ENCODE results near the gene LIMK1. TPM values are rescaled to one million over a fixed set of nuclear protein-coding genes. Genes with fewer than 3 reads are reported as not detected.
A peak's percentile ranks its signal among the peaks of the same experiment; 100 is the strongest.

LIMK1 gene
- total RNA-seq, 1 donor from 2014 or later = 51.0 TPM

GRCh38 chr7:74056096-74056915 is 27.3 kb upstream of the LIMK1 start:
- Mint-ChIP-seq H3K36me3 (ENCODE audit: low read depth, unreplicated experiment) (peaks cover 24% of the 10 kb centered on the region), H3K9me3 (ENCODE audit: unreplicated experiment) (no peaks in the 10 kb centered on the region), H3K4me3 (ENCODE audit: unreplicated experiment) (no peak overlapping the region), H3K27me3 (ENCODE audit: unreplicated experiment) (peaks cover 4% of the 10 kb centered on the region), H3K4me1 (ENCODE audit: unreplicated experiment) (no peaks in the 10 kb centered on the region), H3K27ac (ENCODE audit: unreplicated experiment) (no peak overlapping the region)
- TF ChIP-seq CTCF (IDR thresholded peaks at IDR 0.05; ENCODE audit: unreplicated experiment) = no peak
- DNase-seq (ENCODE audit: low spot score) = no peak

GRCh38 chr7:74057216-74057925 is 26.2 kb upstream of the LIMK1 start:
- H3K27ac Mint-ChIP-seq (ENCODE audit: unreplicated experiment) = no peak overlapping the region
- H3K4me3 Mint-ChIP-seq (ENCODE audit: unreplicated experiment) = no peak overlapping the region
- no peak for TF ChIP-seq CTCF (IDR thresholded peaks at IDR 0.05; ENCODE audit: unreplicated experiment)
- H3K9me3 Mint-ChIP-seq (ENCODE audit: unreplicated experiment) = no peaks in the 10 kb centered on the region
- no peak for DNase-seq (ENCODE audit: low spot score)
- no peaks in the 10 kb centered on the region for H3K4me1 Mint-ChIP-seq (ENCODE audit: unreplicated experiment)
- H3K36me3 Mint-ChIP-seq (ENCODE audit: low read depth, unreplicated experiment) = peaks cover 22% of the 10 kb centered on the region
- peaks cover 4% of the 10 kb centered on the region for H3K27me3 Mint-ChIP-seq (ENCODE audit: unreplicated experiment)

DNA sequence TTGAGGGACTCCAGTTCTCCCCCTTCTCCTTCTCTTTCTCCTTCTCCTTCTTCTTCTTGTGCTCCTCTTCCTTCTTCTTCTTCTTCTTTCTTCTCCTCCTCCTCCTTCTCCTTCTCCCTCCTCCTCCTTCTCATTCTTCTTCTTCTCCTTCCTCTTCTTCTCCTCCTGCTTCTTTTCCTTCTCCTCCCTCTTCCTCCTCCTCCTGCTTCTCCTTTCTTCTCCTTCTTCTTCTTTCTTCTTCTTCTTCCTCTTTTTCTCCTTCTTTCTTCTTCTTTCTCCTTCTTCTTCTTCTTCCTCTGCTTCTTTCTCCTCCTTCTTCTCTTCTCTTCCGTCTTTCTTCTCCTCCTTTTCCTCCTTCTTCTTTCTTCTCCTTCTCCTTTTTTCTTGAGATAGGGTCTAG is 25.6 kb upstream of the LIMK1 start:
- Mint-ChIP-seq H3K27me3 (ENCODE audit: unreplicated experiment) (peaks cover 4% of the 10 kb centered on the region), H3K27ac (ENCODE audit: unreplicated experiment) (no peak overlapping the region), H3K9me3 (ENCODE audit: unreplicated experiment) (no peaks in the 10 kb centered on the region), H3K4me1 (ENCODE audit: unreplicated experiment) (no peaks in the 10 kb centered on the region), H3K36me3 (ENCODE audit: low read depth, unreplicated experiment) (peaks cover 20% of the 10 kb centered on the region), H3K4me3 (ENCODE audit: unreplicated experiment) (peak overlapping the region; percentile 31)
- no peak for TF ChIP-seq CTCF (IDR thresholded peaks at IDR 0.05; ENCODE audit: unreplicated experiment)
- no peak for DNase-seq (ENCODE audit: low spot score)

DNA sequence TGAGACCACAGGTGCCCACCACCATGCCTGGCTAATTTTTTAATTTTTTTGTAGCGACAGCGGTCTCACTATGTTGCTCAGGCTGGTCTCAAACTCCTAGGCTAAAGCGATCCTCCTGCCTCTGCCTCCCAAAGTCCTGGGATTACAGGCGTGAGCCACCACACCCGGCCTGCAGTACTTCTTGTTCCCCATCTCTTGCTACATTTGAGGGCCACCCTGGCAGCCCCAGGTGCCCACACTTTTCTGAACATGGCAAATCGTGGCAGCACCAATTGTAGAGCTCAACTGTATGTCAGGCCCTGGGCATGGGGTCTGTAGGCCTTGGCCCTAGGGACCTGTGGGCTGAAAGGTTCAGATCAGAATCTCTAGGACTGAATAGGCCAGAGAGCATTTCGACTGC is 25.1 kb upstream of the LIMK1 start:
- Mint-ChIP-seq H3K4me1 (ENCODE audit: unreplicated experiment) (no peaks in the 10 kb centered on the region), H3K9me3 (ENCODE audit: unreplicated experiment) (no peaks in the 10 kb centered on the region), H3K4me3 (ENCODE audit: unreplicated experiment) (no peak overlapping the region), H3K27ac (ENCODE audit: unreplicated experiment) (no peak overlapping the region), H3K27me3 (ENCODE audit: unreplicated experiment) (peaks cover 4% of the 10 kb centered on the region), H3K36me3 (ENCODE audit: low read depth, unreplicated experiment) (peaks cover 16% of the 10 kb centered on the region)
- no peak for DNase-seq (ENCODE audit: low spot score)
- no peak for TF ChIP-seq CTCF (IDR thresholded peaks at IDR 0.05; ENCODE audit: unreplicated experiment)

DNA sequence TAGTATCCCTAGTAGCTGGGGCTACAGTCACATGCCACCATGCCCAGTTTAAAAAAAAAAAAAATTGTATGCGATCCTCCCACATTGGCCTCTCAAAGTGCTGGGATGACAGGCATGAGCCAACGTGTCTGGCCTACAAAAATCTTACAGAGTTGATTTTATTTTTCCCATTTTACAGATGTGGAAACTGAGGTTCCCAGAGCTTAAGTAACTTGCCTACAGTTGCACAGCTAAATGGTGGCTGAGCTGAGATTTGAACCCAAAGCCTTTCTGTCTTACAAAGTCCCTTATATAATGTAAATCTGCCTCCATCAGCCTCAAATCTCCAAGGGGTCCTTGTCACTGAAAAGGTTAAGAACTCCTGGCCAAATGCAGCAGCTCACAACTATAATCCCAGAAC is 24.6 kb upstream of the LIMK1 start:
- Mint-ChIP-seq H3K9me3 (ENCODE audit: unreplicated experiment) (no peaks in the 10 kb centered on the region), H3K4me1 (ENCODE audit: unreplicated experiment) (no peaks in the 10 kb centered on the region), H3K27ac (ENCODE audit: unreplicated experiment) (no peak overlapping the region), H3K36me3 (ENCODE audit: low read depth, unreplicated experiment) (peaks cover 11% of the 10 kb centered on the region), H3K4me3 (ENCODE audit: unreplicated experiment) (no peak overlapping the region), H3K27me3 (ENCODE audit: unreplicated experiment) (peaks cover under 1% of the 10 kb centered on the region)
- no peak for TF ChIP-seq CTCF (IDR thresholded peaks at IDR 0.05; ENCODE audit: unreplicated experiment)
- no peak for DNase-seq (ENCODE audit: low spot score)

All from endothelial cell (in vitro differentiated cells).